ENCODE data around the gene CRACDL. TPM values are rescaled to one million over a fixed set of nuclear protein-coding genes. Genes with fewer than 3 reads are reported as not detected.

Gene CRACDL
- total and polyA plus RNA-seq, 9 donors, result 1.4 to 3.3 (median 2.4) TPM

DNA sequence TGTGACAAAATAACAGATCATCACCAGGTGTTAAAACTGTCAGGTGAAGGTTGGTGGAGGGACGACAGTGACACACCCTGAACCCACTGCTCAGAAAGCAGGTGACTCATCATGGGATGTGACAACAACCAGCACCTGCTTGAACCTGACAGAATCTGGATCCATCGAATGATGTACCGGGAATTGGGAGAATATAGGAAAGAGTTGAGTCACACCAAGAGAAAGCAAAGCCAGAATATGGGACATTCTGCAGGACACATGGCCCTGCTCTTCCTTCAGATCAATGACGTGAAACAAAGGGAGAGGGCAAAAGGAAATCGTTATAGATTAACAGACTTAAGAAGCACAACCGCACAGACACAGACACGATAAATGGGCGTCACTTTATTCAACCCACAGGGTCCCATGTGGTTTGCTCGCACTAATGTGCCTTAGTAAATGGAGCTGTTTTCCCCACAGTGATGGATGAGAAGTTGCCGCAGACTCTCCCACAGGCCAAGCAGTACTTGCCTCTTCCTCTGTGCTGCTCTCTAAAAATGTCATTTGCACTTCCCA is 100.1 kb downstream of the CRACDL start:
- Histone ChIP-seq H3K27ac (ENCODE audit: low read length) (no peak overlapping the region), H3K27me3 (ENCODE audit: control insufficient read depth, insufficient read depth, low read length) (no peaks in the 10 kb centered on the region), H3K36me3 (ENCODE audit: control insufficient read depth, insufficient read depth, low read length) (no peaks in the 10 kb centered on the region), H3K9me3 (replicated peaks; ENCODE audit: control insufficient read depth, low read depth, low read length) (no peaks in the 10 kb centered on the region), H3K4me1 (ENCODE audit: control insufficient read depth, insufficient read depth, low read length) (peaks cover 3% of the 10 kb centered on the region), H3K4me3 (ENCODE audit: low read length) (no peak overlapping the region)
- 60% methylated on average over 9 of the region's 10 CpGs for WGBS (ENCODE audit: insufficient coverage)
- no peak for DNase-seq

DNA sequence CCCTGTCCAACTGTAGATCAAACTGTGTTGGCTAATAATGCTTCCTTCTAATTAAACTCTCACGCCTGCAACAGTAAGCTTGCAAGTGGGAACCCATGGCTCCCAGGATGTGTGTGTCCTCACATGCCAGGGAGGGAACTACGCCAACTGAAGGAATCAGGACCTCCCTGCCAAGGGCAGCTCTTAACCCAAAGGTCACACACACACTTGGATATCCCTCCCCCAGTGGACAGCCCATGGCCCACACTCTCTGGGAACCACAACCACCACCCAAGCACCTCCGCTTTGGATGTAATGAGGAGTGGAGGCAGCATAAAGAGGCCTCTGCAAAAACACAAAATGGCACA is 102.1 kb downstream of the CRACDL start:
- no peaks in the 10 kb centered on the region for H3K27me3 ChIP-seq (ENCODE audit: control insufficient read depth, insufficient read depth, low read length)
- no peak for DNase-seq
- no peaks in the 10 kb centered on the region for H3K36me3 ChIP-seq (ENCODE audit: control insufficient read depth, insufficient read depth, low read length)
- H3K27ac ChIP-seq (ENCODE audit: low read length), result peak overlapping the region; percentile 43
- 100% methylated on average over 2 of the region's 3 CpGs for WGBS (ENCODE audit: insufficient coverage)
- H3K9me3 ChIP-seq (replicated peaks; ENCODE audit: control insufficient read depth, low read depth, low read length), result no peaks in the 10 kb centered on the region
- peaks cover 3% of the 10 kb centered on the region for H3K4me1 ChIP-seq (ENCODE audit: control insufficient read depth, insufficient read depth, low read length)
- no peak overlapping the region for H3K4me3 ChIP-seq (ENCODE audit: low read length)

DNA sequence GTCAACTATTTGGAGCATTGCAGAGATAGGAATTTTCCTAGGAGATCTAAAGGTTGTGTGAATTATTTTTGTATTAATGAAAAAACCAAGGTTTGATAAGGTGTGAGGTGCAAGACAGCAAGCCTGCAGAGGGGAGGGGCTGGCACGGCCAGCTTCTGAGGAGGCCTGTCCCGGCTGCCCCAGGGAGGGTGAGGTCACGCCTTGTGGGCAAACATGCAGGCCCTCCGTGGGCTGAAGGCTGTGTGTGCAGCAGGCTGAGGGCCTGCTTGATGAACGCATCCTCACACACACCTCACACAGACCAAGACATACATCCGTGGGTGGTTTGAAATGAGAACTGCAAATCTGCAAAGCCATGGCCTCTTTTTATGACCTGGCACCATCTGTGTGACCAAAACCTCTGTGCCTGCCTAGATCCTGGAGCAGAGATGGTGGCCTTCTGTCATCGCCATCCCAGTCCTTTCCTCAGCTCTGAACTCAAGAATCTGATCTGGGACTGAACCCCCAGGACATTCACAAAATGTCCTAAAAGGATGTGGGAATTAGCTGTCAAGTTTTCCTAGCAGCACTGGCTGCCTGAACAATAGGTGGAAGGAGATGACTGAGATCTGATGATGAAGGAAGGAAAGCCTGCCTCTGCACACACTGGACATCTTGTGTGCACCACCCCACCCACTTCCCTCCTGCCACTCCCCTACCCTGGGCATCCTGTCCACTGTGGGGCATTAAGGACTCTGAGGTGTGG is 102.7 kb downstream of the CRACDL start:
- no peaks in the 10 kb centered on the region for H3K36me3 ChIP-seq (ENCODE audit: control insufficient read depth, insufficient read depth, low read length)
- WGBS (ENCODE audit: insufficient coverage), result 17% methylated on average over 1 of the region's 7 CpGs
- H3K27me3 ChIP-seq (ENCODE audit: control insufficient read depth, insufficient read depth, low read length), result peaks cover under 1% of the 10 kb centered on the region
- H3K4me3 ChIP-seq (ENCODE audit: low read length), result no peak overlapping the region
- H3K9me3 ChIP-seq (replicated peaks; ENCODE audit: control insufficient read depth, low read depth, low read length), result no peaks in the 10 kb centered on the region
- DNase-seq, result peak; percentile 24
- H3K4me1 ChIP-seq (ENCODE audit: control insufficient read depth, insufficient read depth, low read length), result peaks cover 3% of the 10 kb centered on the region
- H3K27ac ChIP-seq (ENCODE audit: low read length), result peak overlapping the region; percentile 69

DNA sequence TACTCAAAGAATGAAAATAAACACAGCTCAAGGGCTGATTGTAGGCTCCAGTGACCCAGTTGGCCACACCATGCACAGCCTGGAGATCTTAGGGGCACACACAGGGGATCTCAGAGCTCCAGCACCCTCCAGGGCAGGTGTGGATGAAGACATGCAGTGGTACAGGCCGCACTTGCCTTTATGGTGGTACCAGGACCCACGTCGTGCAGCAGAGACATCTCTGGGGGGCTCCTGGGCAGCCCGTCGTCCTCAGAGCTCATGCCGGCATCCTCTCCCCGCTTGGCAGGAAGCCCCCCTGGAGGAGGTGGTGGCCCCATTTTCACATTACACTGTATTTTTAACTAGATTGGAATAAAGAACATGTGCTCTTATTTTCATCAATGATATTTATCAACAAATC is 103.9 kb downstream of the CRACDL start:
- H3K4me1 ChIP-seq (ENCODE audit: control insufficient read depth, insufficient read depth, low read length), result peaks cover 3% of the 10 kb centered on the region
- 100% methylated on average over 1 of the region's 7 CpGs for WGBS (ENCODE audit: insufficient coverage)
- H3K36me3 ChIP-seq (ENCODE audit: control insufficient read depth, insufficient read depth, low read length), result no peaks in the 10 kb centered on the region
- peaks cover 8% of the 10 kb centered on the region for H3K27me3 ChIP-seq (ENCODE audit: control insufficient read depth, insufficient read depth, low read length)
- no peaks in the 10 kb centered on the region for H3K9me3 ChIP-seq (replicated peaks; ENCODE audit: control insufficient read depth, low read depth, low read length)
- H3K27ac ChIP-seq (ENCODE audit: low read length), result no peak overlapping the region
- DNase-seq, result no peak
- H3K4me3 ChIP-seq (ENCODE audit: low read length), result no peak overlapping the region

DNA sequence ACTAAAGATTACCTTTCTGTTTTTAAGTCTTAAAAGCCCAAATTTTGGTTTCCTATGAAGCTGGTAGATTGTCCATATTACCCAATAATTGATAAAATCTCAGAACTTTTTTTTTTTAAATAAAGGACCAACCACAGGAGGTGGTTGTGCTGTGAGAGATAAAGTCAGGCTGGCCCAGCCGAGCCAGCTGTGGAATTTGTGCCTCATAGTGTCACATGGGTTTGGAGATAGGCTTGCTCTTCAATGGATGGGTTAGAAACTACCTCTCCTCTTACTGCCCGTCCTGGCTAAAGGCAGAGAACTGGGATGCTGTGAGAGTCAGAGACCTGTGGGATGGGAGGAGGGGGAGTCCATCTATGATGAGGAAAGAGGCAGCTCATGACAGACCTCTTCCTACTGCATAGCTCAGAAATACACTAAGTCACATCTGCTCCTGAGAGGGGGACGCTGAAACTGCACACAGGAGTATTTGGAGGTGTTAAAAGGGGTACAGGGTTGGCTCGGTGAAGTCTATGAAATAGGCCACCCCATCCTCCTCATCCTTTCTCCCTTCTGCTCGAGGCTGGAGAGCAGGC is 105.4 kb downstream of the CRACDL start:
- WGBS (ENCODE audit: insufficient coverage), result no CpG with 5 or more reads among the region's 5 CpGs
- no peaks in the 10 kb centered on the region for H3K36me3 ChIP-seq (ENCODE audit: control insufficient read depth, insufficient read depth, low read length)
- H3K9me3 ChIP-seq (replicated peaks; ENCODE audit: control insufficient read depth, low read depth, low read length), result no peaks in the 10 kb centered on the region
- peaks cover 3% of the 10 kb centered on the region for H3K4me1 ChIP-seq (ENCODE audit: control insufficient read depth, insufficient read depth, low read length)
- no peak overlapping the region for H3K27ac ChIP-seq (ENCODE audit: low read length)
- DNase-seq, result no peak
- H3K4me3 ChIP-seq (ENCODE audit: low read length), result no peak overlapping the region
- H3K27me3 ChIP-seq (ENCODE audit: control insufficient read depth, insufficient read depth, low read length), result peaks cover 8% of the 10 kb centered on the region

DNA sequence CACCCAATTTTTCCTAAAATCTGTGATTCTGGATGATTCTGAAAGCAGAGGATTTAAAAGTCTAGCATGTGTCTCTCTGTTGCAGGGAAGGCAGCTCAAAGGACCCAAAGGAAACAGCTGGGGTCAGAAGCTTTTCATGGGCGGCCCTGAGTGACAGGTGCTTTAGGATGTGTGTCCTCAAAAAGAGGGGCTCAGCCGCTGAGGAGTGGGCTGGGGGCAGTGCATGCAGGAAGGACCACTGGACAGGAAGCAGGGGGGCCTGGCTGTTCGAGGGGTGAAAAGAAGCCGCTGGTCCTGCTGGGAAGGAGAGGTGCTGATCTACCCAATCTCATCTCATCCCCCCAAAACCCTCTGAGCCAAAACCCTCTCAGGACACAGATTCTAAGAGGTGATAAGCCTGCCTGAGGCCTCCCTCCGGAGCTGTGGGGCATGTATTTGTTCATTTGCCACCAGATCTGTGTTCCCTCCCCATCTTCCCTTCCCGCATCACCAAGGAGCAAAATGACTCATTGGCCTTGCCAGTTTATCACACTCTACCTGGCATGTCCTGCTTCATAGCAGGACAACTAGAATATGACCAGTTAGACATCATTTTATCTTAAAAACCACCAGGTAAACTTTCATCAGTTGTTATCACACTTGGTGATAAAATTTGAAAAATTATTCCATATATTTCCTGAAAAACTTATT is 106.3 kb downstream of the CRACDL start:
- no peak overlapping the region for H3K27ac ChIP-seq (ENCODE audit: low read length)
- peaks cover 15% of the 10 kb centered on the region for H3K27me3 ChIP-seq (ENCODE audit: control insufficient read depth, insufficient read depth, low read length)
- no peak overlapping the region for H3K4me3 ChIP-seq (ENCODE audit: low read length)
- no peaks in the 10 kb centered on the region for H3K36me3 ChIP-seq (ENCODE audit: control insufficient read depth, insufficient read depth, low read length)
- no peaks in the 10 kb centered on the region for H3K9me3 ChIP-seq (replicated peaks; ENCODE audit: control insufficient read depth, low read depth, low read length)
- peaks cover 11% of the 10 kb centered on the region for H3K4me1 ChIP-seq (ENCODE audit: control insufficient read depth, insufficient read depth, low read length)
- WGBS (ENCODE audit: insufficient coverage), result 54% methylated on average over 6 of the region's 6 CpGs
- DNase-seq, result no peak

DNA sequence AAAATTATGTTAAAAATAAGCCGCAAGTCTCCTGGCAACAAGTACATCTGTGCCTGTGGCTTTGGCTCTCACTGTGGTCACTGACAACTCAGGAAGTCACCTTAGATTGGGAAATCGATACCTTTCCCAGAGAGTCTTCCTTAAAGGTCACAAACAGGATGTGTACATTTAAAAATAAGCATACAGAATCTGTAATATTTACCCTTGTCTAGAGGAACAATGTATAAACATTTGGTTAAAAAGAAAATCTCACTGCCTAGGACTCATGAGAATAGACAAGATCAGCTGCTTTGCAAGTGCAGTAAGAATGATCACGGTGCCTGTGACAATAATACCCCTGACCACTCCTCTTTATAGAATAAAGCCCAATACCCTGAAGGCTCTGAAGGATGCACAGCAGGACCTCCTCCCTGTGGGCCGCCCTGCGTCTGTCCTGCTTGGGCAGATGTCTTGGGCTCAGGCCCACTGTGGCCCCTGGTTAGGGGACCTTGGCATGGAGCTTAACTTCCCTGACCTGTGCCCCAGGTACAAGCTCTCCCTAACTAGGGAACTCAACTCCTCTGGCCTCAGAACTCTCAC is 107.1 kb downstream of the CRACDL start:
- DNase-seq, result no peak
- H3K4me3 ChIP-seq (ENCODE audit: low read length), result no peak overlapping the region
- 63% methylated on average over 3 of the region's 5 CpGs for WGBS (ENCODE audit: insufficient coverage)
- H3K4me1 ChIP-seq (ENCODE audit: control insufficient read depth, insufficient read depth, low read length), result peaks cover 13% of the 10 kb centered on the region
- H3K27ac ChIP-seq (ENCODE audit: low read length), result no peak overlapping the region
- no peaks in the 10 kb centered on the region for H3K9me3 ChIP-seq (replicated peaks; ENCODE audit: control insufficient read depth, low read depth, low read length)
- H3K27me3 ChIP-seq (ENCODE audit: control insufficient read depth, insufficient read depth, low read length), result peaks cover 15% of the 10 kb centered on the region
- no peaks in the 10 kb centered on the region for H3K36me3 ChIP-seq (ENCODE audit: control insufficient read depth, insufficient read depth, low read length)

DNA sequence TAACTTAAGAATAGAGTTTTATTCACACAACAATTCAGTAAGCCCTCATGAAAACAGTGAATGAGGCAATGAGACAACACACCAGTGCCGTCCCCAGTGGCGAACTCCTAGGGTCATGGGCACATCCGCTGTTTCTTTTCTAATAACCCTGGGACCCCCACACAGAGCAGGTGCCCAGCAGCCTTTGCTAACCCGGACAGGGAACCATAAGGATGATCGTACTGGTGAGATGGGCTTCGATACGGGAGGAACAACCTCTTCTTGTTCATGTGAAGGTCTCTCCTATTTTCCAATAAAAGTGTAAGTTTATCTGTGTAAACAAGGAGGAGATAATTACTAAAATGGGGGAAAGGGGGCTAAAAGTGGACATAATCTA is 107.7 kb downstream of the CRACDL start:
- Histone ChIP-seq H3K36me3 (ENCODE audit: control insufficient read depth, insufficient read depth, low read length) (no peaks in the 10 kb centered on the region), H3K4me3 (ENCODE audit: low read length) (no peak overlapping the region), H3K27ac (ENCODE audit: low read length) (no peak overlapping the region), H3K4me1 (ENCODE audit: control insufficient read depth, insufficient read depth, low read length) (peaks cover 19% of the 10 kb centered on the region), H3K27me3 (ENCODE audit: control insufficient read depth, insufficient read depth, low read length) (peaks cover 16% of the 10 kb centered on the region), H3K9me3 (replicated peaks; ENCODE audit: control insufficient read depth, low read depth, low read length) (no peaks in the 10 kb centered on the region)
- WGBS (ENCODE audit: insufficient coverage), result 85% methylated on average over 2 of the region's 7 CpGs
- no peak for DNase-seq

DNA sequence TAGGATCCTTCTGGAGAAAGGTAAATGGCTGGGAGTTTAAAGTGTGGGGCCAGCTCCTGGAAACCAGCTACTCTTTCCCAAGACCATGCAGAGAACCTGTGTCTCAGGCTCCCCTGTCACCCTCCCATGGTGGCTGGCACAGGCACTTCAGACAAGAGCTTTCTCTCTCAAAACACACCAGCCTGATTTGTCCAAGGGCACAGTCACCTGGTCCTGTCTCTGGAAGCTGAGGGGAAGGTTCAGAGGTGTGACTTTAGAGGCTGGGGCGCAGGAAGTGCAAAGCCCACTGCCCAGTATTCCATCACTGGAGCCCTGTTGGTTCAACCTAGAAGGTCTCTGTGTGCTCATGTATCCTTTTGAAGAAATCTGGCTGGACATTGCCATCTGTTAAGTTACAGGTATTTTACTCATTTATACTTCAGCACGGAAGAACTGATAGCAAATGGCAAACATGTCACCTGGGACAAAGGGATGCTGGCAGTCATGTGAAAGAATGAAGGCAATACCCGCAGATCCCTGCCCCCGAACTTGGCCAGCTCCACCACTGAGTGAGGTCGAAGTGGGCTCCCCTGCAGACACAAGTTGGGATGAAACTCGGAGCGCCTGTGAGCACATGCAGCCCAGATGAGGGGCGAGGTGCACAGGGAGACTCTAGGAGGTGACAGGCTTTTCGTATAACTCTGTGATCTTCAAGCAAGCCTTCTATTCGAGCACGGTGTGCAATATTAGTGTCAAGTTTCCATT is 108.2 kb downstream of the CRACDL start:
- no peak overlapping the region for H3K27ac ChIP-seq (ENCODE audit: low read length)
- no peak overlapping the region for H3K4me3 ChIP-seq (ENCODE audit: low read length)
- peaks cover 17% of the 10 kb centered on the region for H3K4me1 ChIP-seq (ENCODE audit: control insufficient read depth, insufficient read depth, low read length)
- no peaks in the 10 kb centered on the region for H3K9me3 ChIP-seq (replicated peaks; ENCODE audit: control insufficient read depth, low read depth, low read length)
- H3K27me3 ChIP-seq (ENCODE audit: control insufficient read depth, insufficient read depth, low read length), result peaks cover 20% of the 10 kb centered on the region
- H3K36me3 ChIP-seq (ENCODE audit: control insufficient read depth, insufficient read depth, low read length), result no peaks in the 10 kb centered on the region
- WGBS (ENCODE audit: insufficient coverage), result 79% methylated on average over 7 of the region's 11 CpGs
- DNase-seq, result no peak

Measured in muscle of leg (tissue), 11 donors.